GM18519 (cell line): ENCODE results near the gene ZNF175.

ENCODE experiments used
- ATAC-seq: cut with Tn5 transposase; IDR thresholded peaks from one replicate; pipeline ENCODE4 v1.9.1; 2021; ENCODE audit warnings: mild to moderate bottlenecking, moderate library complexity; ENCODE audit not compliant: unreplicated experiment, low FRiP score

Gene ZNF175

GRCh38 chr19:51587264-51588191 lies 16.4 kb downstream of the ZNF175 start:
- ATAC-seq = no peak

GRCh38 chr19:51589511-51589910 lies 18.4 kb downstream of the ZNF175 start:
- ATAC-seq = no peak

GRCh38 chr19:51590441-51590840 lies 19.4 kb downstream of the ZNF175 start:
- no peak for ATAC-seq

- ATAC-seq = no peak
Measured at GRCh38 chr19:51592521-51592920, 21.4 kb downstream of the ZNF175 start.

GRCh38 chr19:51593138-51593890 lies 22.2 kb downstream of the ZNF175 start:
- no peak for ATAC-seq

GRCh38 chr19:51593969-51594773 lies 23.1 kb downstream of the ZNF175 start:
- peak; percentile 89 for ATAC-seq

- ATAC-seq = no peak
Measured at GRCh38 chr19:51594774-51595109, 23.7 kb downstream of the ZNF175 start.

- ATAC-seq = no peak
Measured at GRCh38 chr19:51595190-51596175, 24.4 kb downstream of the ZNF175 start.

GRCh38 chr19:51598159-51598915 lies 27.3 kb downstream of the ZNF175 start:
- ATAC-seq = no peak

- no peak for ATAC-seq
Measured at GRCh38 chr19:51599084-51599483, 28.0 kb downstream of the ZNF175 start.

- ATAC-seq = no peak
Measured at GRCh38 chr19:51600940-51601580, 30.0 kb downstream of the ZNF175 start.

GRCh38 chr19:51602189-51602854 lies 31.2 kb downstream of the ZNF175 start:
- no peak for ATAC-seq

GRCh38 chr19:51607077-51607476 lies 36.0 kb downstream of the ZNF175 start:
- ATAC-seq = peak; percentile 63

GRCh38 chr19:51607920-51608562 lies 37.0 kb downstream of the ZNF175 start:
- ATAC-seq = no peak

- no peak for ATAC-seq
Measured at GRCh38 chr19:51610576-51610975, 39.5 kb downstream of the ZNF175 start.

GRCh38 chr19:51614789-51615188 lies 43.7 kb downstream of the ZNF175 start:
- no peak for ATAC-seq

GRCh38 chr19:51615991-51616390 lies 44.9 kb downstream of the ZNF175 start:
- ATAC-seq = no peak
